Measurements from ENCODE around the gene RPN1. TPM values are rescaled to one million over a fixed set of nuclear protein-coding genes. Genes with fewer than 3 reads are reported as not detected.
A peak's percentile ranks its signal among the peaks of the same experiment; 100 is the strongest.

The RPN1 gene
- 467 and 473 TPM in 2 replicates for total RNA-seq

DNA sequence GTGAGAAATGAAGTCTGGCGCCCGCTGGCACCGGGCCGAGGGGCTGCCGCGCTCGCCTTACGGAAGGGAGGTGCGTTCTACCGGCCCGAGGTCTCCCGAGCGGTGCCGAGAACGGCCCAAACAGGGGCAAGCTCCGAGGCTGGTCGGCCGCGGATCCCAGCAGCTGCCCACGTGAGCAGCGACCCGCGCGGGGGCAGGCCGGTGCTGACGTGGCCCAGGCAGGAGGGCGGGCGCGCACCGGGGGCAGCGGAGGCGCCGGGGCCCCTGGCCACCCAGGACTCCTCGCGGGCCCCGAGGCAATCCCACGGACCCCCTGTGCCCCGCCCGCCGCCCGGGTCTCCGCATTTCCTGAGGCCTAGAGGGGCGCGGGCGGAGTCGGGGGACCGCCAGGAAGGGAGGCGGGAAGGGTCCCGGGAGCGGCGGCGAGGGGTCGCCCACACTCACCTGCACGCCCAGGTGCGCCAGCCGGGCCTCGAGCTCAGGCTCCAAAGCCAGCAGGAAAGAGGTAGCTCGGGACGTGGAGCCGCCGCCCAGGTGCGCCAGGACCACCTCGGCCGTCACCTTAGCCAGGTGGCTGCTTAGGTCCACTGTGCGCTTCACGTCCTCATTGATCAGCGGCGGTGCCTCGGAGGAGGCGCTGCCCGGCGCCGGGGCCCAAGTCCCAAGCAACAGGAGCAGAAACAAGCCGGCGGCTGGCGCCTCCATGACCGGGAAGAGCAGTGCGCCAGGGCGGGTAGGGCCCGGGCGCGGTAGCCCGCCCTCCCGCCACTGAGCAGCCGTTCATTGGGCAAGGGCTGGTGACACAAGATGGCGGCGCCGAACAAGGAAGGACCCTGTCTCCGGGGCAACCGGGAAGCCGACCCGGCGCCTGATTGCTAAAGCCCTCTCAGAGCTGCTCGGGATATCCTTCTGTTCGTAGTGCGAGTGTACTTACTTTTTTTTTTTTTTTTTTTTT is at the start of gene RPN1:
Gene RPN1, minus strand, starts transcription at position 723 of the 955 bp plus-strand sequence. Its CDS starts 18 bp downstream, at position 705.
- H3K9me3 ChIP-seq (ENCODE audit: low read depth, low read length) = no peaks in the 10 kb centered on the region
- peak within 1 kb of the TSS; percentile 96 for H3K27ac ChIP-seq (ENCODE audit: low read depth, low read length)
- TF ChIP-seq, protein P1, sequence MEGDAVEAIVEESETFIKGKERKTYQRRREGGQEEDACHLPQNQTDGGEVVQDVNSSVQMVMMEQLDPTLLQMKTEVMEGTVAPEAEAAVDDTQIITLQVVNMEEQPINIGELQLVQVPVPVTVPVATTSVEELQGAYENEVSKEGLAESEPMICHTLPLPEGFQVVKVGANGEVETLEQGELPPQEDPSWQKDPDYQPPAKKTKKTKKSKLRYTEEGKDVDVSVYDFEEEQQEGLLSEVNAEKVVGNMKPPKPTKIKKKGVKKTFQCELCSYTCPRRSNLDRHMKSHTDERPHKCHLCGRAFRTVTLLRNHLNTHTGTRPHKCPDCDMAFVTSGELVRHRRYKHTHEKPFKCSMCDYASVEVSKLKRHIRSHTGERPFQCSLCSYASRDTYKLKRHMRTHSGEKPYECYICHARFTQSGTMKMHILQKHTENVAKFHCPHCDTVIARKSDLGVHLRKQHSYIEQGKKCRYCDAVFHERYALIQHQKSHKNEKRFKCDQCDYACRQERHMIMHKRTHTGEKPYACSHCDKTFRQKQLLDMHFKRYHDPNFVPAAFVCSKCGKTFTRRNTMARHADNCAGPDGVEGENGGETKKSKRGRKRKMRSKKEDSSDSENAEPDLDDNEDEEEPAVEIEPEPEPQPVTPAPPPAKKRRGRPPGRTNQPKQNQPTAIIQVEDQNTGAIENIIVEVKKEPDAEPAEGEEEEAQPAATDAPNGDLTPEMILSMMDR (IDR thresholded peaks at IDR 0.05; ENCODE audit: extremely low read depth, low read depth, low read length) = no peak
- DNase-seq (ENCODE audit: insufficient read length, low spot score, missing footprints) = peak; percentile 99
- H3K36me3 ChIP-seq (ENCODE audit: insufficient read depth, low read length) = no peaks in the 10 kb centered on the region
- H4K20me1 ChIP-seq (ENCODE audit: insufficient read depth, low read length) = peaks cover 32% of the 10 kb centered on the region
- H3K79me2 ChIP-seq (ENCODE audit: insufficient read depth, low read length) = peaks cover 53% of the 10 kb centered on the region
- peak within 1 kb of the TSS; percentile 100 for H3K4me3 ChIP-seq (ENCODE audit: insufficient read depth, low read length)
- peak within 1 kb of the TSS; percentile 93 for H3K4me2 ChIP-seq (ENCODE audit: insufficient read depth, low read length)
- peak within 1 kb of the TSS; percentile 86 for H2AFZ ChIP-seq (ENCODE audit: low read length)
- H3K27me3 ChIP-seq (ENCODE audit: insufficient read depth, low read length) = no peaks in the 10 kb centered on the region
- peaks cover 6% of the 10 kb centered on the region for H3K4me1 ChIP-seq (ENCODE audit: insufficient read depth, low read length)

DNA sequence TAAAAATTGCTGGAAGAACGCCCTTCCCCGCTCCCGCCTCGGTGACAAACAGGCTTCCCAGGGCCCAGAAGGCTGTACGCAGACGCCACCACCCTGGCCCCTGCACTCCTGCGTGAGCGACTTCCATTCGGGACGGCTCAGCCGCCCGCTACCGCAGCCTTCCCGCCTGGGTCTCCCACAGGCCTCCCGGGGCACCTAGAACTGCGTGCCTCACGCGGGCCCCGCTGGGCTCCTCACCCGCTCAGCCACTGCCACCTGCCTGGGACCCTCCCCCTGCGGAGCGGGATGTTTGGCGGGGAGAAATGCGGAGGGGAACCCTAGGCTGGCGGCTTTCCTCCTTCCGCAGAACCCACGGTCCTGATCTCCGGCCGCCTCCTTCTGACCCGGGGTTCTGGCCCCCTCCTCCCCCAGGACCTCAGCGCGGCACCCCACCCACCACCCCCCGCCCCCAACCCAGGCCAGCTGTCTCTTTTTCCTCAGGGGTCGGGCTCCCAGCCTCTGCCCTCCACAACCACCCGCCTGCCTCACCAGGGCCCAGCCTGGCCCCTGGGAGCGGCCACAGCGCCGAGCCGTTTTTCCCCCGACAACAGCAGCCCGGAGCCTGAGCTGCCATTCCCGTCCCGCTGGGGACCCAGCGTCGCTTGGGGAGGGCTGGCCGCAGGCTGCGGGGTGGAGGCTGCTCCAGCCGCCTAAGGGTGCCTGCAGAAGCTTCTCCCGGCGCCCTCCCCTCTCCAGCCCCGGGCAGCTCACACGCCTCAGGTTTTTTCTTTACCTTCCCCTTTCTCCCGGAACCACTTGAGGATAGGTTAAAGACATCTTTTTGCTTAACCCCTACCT is 47.8 kb upstream of the RPN1 start:
- Histone ChIP-seq H4K20me1 (ENCODE audit: insufficient read depth, low read length) (no peaks in the 10 kb centered on the region), H3K79me2 (ENCODE audit: insufficient read depth, low read length) (no peaks in the 10 kb centered on the region), H3K4me2 (ENCODE audit: insufficient read depth, low read length) (peak overlapping the region; percentile 89), H3K27ac (ENCODE audit: low read depth, low read length) (no peak overlapping the region), H3K36me3 (ENCODE audit: insufficient read depth, low read length) (no peaks in the 10 kb centered on the region), H3K9me3 (ENCODE audit: low read depth, low read length) (no peaks in the 10 kb centered on the region), H3K27me3 (ENCODE audit: insufficient read depth, low read length) (no peaks in the 10 kb centered on the region), H3K4me1 (ENCODE audit: insufficient read depth, low read length) (no peaks in the 10 kb centered on the region), H3K4me3 (ENCODE audit: insufficient read depth, low read length) (peak overlapping the region; percentile 76), H2AFZ (ENCODE audit: low read length) (peak overlapping the region; percentile 93)
- peak; percentile 96 for DNase-seq (ENCODE audit: insufficient read length, low spot score, missing footprints)
- TF ChIP-seq, protein P1 (IDR thresholded peaks at IDR 0.05; ENCODE audit: extremely low read depth, low read depth, low read length) = no peak

- H3K36me3 ChIP-seq (ENCODE audit: insufficient read depth, low read length) = no peaks in the 10 kb centered on the region
- TF ChIP-seq, protein P1 (IDR thresholded peaks at IDR 0.05; ENCODE audit: extremely low read depth, low read depth, low read length) = no peak
- no peaks in the 10 kb centered on the region for H3K4me1 ChIP-seq (ENCODE audit: insufficient read depth, low read length)
- peak; percentile 76 for DNase-seq (ENCODE audit: insufficient read length, low spot score, missing footprints)
- H3K9me3 ChIP-seq (ENCODE audit: low read depth, low read length) = no peaks in the 10 kb centered on the region
- no peak overlapping the region for H3K4me3 ChIP-seq (ENCODE audit: insufficient read depth, low read length)
- H3K27ac ChIP-seq (ENCODE audit: low read depth, low read length) = no peak overlapping the region
- no peaks in the 10 kb centered on the region for H3K27me3 ChIP-seq (ENCODE audit: insufficient read depth, low read length)
- H4K20me1 ChIP-seq (ENCODE audit: insufficient read depth, low read length) = no peaks in the 10 kb centered on the region
- no peak overlapping the region for H2AFZ ChIP-seq (ENCODE audit: low read length)
- H3K79me2 ChIP-seq (ENCODE audit: insufficient read depth, low read length) = no peaks in the 10 kb centered on the region
- H3K4me2 ChIP-seq (ENCODE audit: insufficient read depth, low read length) = no peak overlapping the region
Measured at GRCh38 chr3:128697341-128697740, 46.7 kb upstream of the RPN1 start.

Data from osteoblast (primary cell).